OCI-LY7 (cell line): Measurements from ENCODE around the gene AKT2. TPM values are rescaled to one million over a fixed set of nuclear protein-coding genes. Genes with fewer than 3 reads are reported as not detected.

Experiments used
- BruUV-seq: library from RNA; stranded (reverse); fragments of 400-500 nt; replicated peaks from 2 replicates; lab custom pipeline; 2021; lab: Mats Ljungman, UMichigan
- CTCF ChIA-PET: fragments of 300-600 bp; sonication (Branson Sonifier 250); formaldehyde crosslinking; loops from one replicate; lab custom pipeline; 2022; ENCODE audit warnings: antibody characterized with exemption; ENCODE audit not compliant: unreplicated experiment; lab: Charles Lee
- POLR2A ChIA-PET: fragments of 300-600 bp; sonication (Branson Sonifier 250); formaldehyde crosslinking; loops from one replicate; lab custom pipeline; 2022; ENCODE audit warnings: antibody characterized with exemption; lab: Charles Lee
- DNase-seq: peaks from one replicate; pipeline ENCODE4 v3.0.0-alpha.2; 2015; ENCODE audit warnings: low spot score
- H2AFZ ChIP-seq: fragments of 200-600 bp; sonication (generic), shearing (Covaris generic); 2 replicates; pipeline ENCODE4 v1.6.1; 2014; ENCODE audit warnings: mild to moderate bottlenecking, antibody characterized with exemption, low read length, moderate library complexity
- H3K27ac ChIP-seq: fragments of 200-600 bp; sonication (generic); 2 replicates; pipeline ENCODE4 v1.5.1; 2014; ENCODE audit warnings: mixed run types, low read depth, mild to moderate bottlenecking, moderate library complexity, low read length, inconsistent platforms; ENCODE audit not compliant: poor library complexity, severe bottlenecking
- H3K36me3 ChIP-seq: fragments of 200-600 bp; sonication (generic); 2 replicates; pipeline ENCODE4 v1.6.1; 2014; ENCODE audit warnings: mild to moderate bottlenecking, antibody characterized with exemption, low read length, moderate library complexity, mixed read lengths; ENCODE audit not compliant: insufficient read depth
- H3K4me1 ChIP-seq: fragments of 200-600 bp; sonication (generic); 2 replicates; pipeline ENCODE4 v1.5.1; 2014; ENCODE audit warnings: mild to moderate bottlenecking, low read length; ENCODE audit not compliant: insufficient read depth, poor library complexity, severe bottlenecking
- H3K4me2 ChIP-seq: fragments of 200-600 bp; sonication (generic); 2 replicates; pipeline ENCODE4 v1.6.1; 2014; ENCODE audit warnings: mild to moderate bottlenecking, low read length
- H3K4me3 ChIP-seq: fragments of 200-600 bp; sonication (generic); 2 replicates; pipeline ENCODE4 v1.5.1; 2014; ENCODE audit warnings: mild to moderate bottlenecking, low read depth, low read length; ENCODE audit not compliant: poor library complexity, severe bottlenecking
- H3K79me2 ChIP-seq: fragments of 200-600 bp; sonication (generic); 2 replicates; pipeline ENCODE4 v1.6.1; 2016; ENCODE audit warnings: low read depth, mild to moderate bottlenecking, low read length, moderate library complexity, mixed read lengths; ENCODE audit not compliant: insufficient read depth
- H3K9me2 ChIP-seq: fragments of 200-600 bp; sonication (generic); 2 replicates; pipeline ENCODE4 v1.6.1; 2016; ENCODE audit warnings: mild to moderate bottlenecking, low read length, mixed read lengths; ENCODE audit not compliant: insufficient read depth
- H3K9me3 ChIP-seq: fragments of 200-600 bp; sonication (generic); 2 replicates; pipeline ENCODE4 v1.6.1; 2014; ENCODE audit warnings: mild to moderate bottlenecking, mixed run types, low read length, mixed read lengths
- H4K20me1 ChIP-seq: fragments of 200-600 bp; sonication (generic); 2 replicates; pipeline ENCODE4 v1.6.1; 2014; ENCODE audit warnings: mild to moderate bottlenecking, antibody characterized with exemption, low read length, moderate library complexity, mixed read lengths; ENCODE audit not compliant: insufficient read depth
- CTCF ChIP-seq: fragments of 200-600 bp; sonication (generic); conservative IDR thresholded peaks from 2 replicates; pipeline ENCODE4 v1.5.1; 2014; ENCODE audit warnings: mild to moderate bottlenecking, antibody characterized with exemption, low read length, moderate library complexity, mixed read lengths
- EZH2phosphoT487 ChIP-seq: fragments of 200-600 bp; sonication (generic); IDR thresholded peaks from 2 replicates; pipeline ENCODE4 v1.6.1; 2018; ENCODE audit warnings: low read depth, borderline replicate concordance, mild to moderate bottlenecking, mixed run types, antibody characterized with exemption, low read length, moderate library complexity, mixed read lengths
- intact Hi-C: fragments of 100-400 bp; cut with micrococcal nuclease; formaldehyde crosslinking; loops from one replicate; pipeline ENCODE4 v1.10.0; 2022; ENCODE audit not compliant: unreplicated experiment
- total RNA-seq, 2 experiments: library from RNA; depleted of rRNA in 1 of 2; stranded (reverse); fragments of >200 nt in 1 of 2; shearing (Covaris generic) in 1 of 2; gene quantifications; 2 replicates each; pipeline ENCODE4 v1.2.3, GENCODE V29; 2014 to 2022

Gene AKT2
- total RNA-seq, 2 experiments from 2014 or later: 116 to 197 TPM

- H3K79me2 ChIP-seq: no peaks in the 10 kb centered on the region
- no peak overlapping the region for H2AFZ ChIP-seq
- H3K4me1 ChIP-seq: no peaks in the 10 kb centered on the region
- DNase-seq: no peak
- no TSS peak for BruUV-seq
- intact Hi-C loops: no loop called here
- TF ChIP-seq EZH2phosphoT487: no peak
- no peak for TF ChIP-seq CTCF
- POLR2A ChIA-PET: no interaction called here
- H3K4me2 ChIP-seq: no peak overlapping the region
- no peak overlapping the region for H3K27ac ChIP-seq
- no peaks in the 10 kb centered on the region for H3K9me3 ChIP-seq
- H3K36me3 ChIP-seq: peaks cover 52% of the 10 kb centered on the region
- H3K4me3 ChIP-seq: no peak overlapping the region
- CTCF ChIA-PET: no interaction called here
- H3K9me2 ChIP-seq: no peaks in the 10 kb centered on the region
- H4K20me1 ChIP-seq: no peaks in the 10 kb centered on the region
These were observed 43.9 kb downstream of the AKT2 start for GRCh38 chr19:40241125-40241808.

DNA sequence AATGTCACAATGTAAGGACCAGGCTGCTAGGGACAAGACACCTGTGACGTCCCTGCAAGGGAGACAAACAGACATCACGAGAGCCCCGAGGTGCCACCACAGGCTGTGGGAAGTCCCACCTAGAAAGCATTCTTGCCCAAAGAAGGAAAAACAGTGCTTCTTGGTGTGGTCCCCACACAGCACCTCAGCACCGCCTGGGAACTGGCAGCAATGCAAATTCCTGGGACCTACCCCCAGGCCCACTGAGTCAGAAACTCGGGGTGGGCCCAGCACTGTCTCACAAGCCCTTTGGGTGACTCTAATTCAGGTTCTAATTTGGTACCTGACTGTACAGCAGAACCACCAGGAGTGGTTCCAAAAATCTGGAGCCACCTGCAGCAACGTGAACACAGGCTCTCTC, 44.8 kb downstream of the AKT2 start:
- Histone ChIP-seq H2AFZ (no peak overlapping the region), H3K27ac (no peak overlapping the region), H4K20me1 (no peaks in the 10 kb centered on the region), H3K36me3 (peaks cover 61% of the 10 kb centered on the region), H3K4me3 (no peak overlapping the region), H3K4me1 (no peaks in the 10 kb centered on the region), H3K9me2 (no peaks in the 10 kb centered on the region), H3K9me3 (no peaks in the 10 kb centered on the region), H3K79me2 (no peaks in the 10 kb centered on the region), H3K4me2 (no peak overlapping the region)
- no peak for DNase-seq
- no peak for TF ChIP-seq CTCF
- TF ChIP-seq EZH2phosphoT487: no peak
- ChIA-PET CTCF (no interaction called here), POLR2A (no interaction called here)
- no TSS peak for BruUV-seq
- intact Hi-C loops: no loop called here

DNA sequence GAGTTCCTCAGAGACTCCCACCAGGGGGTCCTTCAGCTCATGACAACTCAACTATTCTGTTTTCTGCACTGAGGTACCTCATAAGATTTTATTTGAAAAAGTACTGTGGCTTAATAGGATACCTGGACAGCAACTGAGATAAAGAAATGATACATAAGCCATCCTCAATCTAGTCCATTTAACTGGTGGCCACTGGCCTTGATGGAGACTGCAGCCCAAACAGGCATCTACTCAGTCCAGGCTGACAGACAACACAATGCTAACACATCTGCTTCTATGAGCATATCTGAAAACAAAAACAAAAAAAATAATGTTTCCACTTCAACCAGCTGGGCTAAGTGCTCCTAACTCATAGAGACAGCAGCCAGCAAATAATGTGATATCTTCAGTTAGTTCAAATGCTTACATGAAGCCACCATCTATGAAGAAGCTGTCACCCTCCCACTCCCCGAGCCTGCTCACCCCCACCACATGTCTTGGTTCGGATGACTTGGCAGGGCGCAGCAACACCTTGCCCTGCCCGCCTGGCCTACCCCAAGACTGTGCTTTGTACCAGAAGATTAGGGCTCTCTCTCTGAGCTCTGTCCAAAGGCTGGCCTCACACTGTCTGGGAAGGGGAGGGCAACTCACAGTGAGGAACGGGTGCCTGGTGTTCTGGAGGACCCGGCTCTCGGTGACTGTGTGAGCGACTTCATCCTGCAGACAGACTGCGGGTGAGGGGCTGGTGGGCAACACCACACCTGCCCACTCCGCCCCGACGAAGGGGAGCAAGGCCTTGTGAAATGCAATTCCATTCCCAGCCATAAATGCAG, 45.5 kb downstream of the AKT2 start:
- Histone ChIP-seq H3K4me1 (no peaks in the 10 kb centered on the region), H2AFZ (no peak overlapping the region), H3K27ac (no peak overlapping the region), H3K36me3 (peaks cover 66% of the 10 kb centered on the region), H3K9me2 (no peaks in the 10 kb centered on the region), H4K20me1 (no peaks in the 10 kb centered on the region), H3K4me3 (no peak overlapping the region), H3K4me2 (no peak overlapping the region), H3K9me3 (no peaks in the 10 kb centered on the region), H3K79me2 (no peaks in the 10 kb centered on the region)
- TF ChIP-seq EZH2phosphoT487 (no peak), CTCF (no peak)
- POLR2A ChIA-PET: no interaction called here
- no TSS peak for BruUV-seq
- DNase-seq: no peak
- intact Hi-C loops: no loop called here
- CTCF ChIA-PET: no interaction called here
